HepG2 (cell line): ENCODE measurements around the gene SF3B6. TPM values are rescaled to one million over a fixed set of nuclear protein-coding genes. Genes with fewer than 3 reads are reported as not detected.

Experiments used
- ATAC-seq: fragments of 200-7000 bp; cut with Tn5 transposase; 3 replicates; pipeline ENCODE4 v1.9.1; 2020; ENCODE audit warnings: mild to moderate bottlenecking, moderate library complexity
- BruUV-seq: library from RNA; stranded (reverse); fragments of 400-500 nt; replicated peaks from 2 replicates; lab custom pipeline; 2021; lab: Mats Ljungman, UMichigan
- CTCF ChIA-PET: fragments of 300-600 bp; formaldehyde crosslinking; extraction: SDS; loops from one replicate; lab custom pipeline; 2021; ENCODE audit warnings: low total read pairs, inconsistent platforms, low intra/inter-chr PET ratio; lab: Yijun Ruan, JAX
- POLR2A ChIA-PET: fragments of 350-600 bp; sonication (Branson Sonifier 250); formaldehyde crosslinking; loops from one replicate; lab custom pipeline; 2020; ENCODE audit warnings: antibody characterized with exemption, inconsistent platforms; lab: Yijun Ruan, JAX
- DNase-seq: peaks from one replicate; pipeline ENCODE4 v3.0.0-alpha.2; 2015; ENCODE audit warnings: low spot score
- FAIRE-seq: peaks from 3 replicates; lab custom pipeline; 2011; peaks lifted over from hg19 to GRCh38; lab: Jason Lieb, UNC
- H2AFZ ChIP-seq: one replicate; pipeline ENCODE4 v1.6.1; 2011; ENCODE audit warnings: low read length, inconsistent platforms
- H3K27ac ChIP-seq: fragments of 300-600 bp; 3 replicates; pipeline ENCODE4 v1.8.0; 2011; ENCODE audit warnings: mixed run types, mild to moderate bottlenecking, mixed read lengths, low read length, inconsistent platforms; ENCODE audit not compliant: insufficient read depth; ENCODE audit errors: extremely low read length
- H3K27me3 ChIP-seq, 2 experiments: fragments of 200-600 bp in 1 of 2; 2 replicates in 1 of 2; 3 replicates in 1 of 2; pipeline versions ENCODE4 v1.6.0 to v1.8.0; 2011; ENCODE audit warnings: low read length in 2 of 2, mild to moderate bottlenecking in 2 of 2, moderate library complexity in 2 of 2, inconsistent platforms in 1 of 2; ENCODE audit not compliant: insufficient read depth in 2 of 2, control insufficient read depth in 1 of 2
- H3K36me3 ChIP-seq, 2 experiments: fragments of 200-600 bp in 1 of 2; replicated peaks in 1 of 2; 2 replicates in 1 of 2; 3 replicates in 1 of 2; pipeline versions ENCODE4 v1.5.1 to v1.8.0; 2011; ENCODE audit warnings: low read length in 2 of 2, inconsistent platforms in 1 of 2; ENCODE audit not compliant: insufficient read depth in 2 of 2, control insufficient read depth in 1 of 2
- H3K4me1 ChIP-seq: 2 replicates; pipeline ENCODE4 v1.5.1; 2012; ENCODE audit warnings: low read length, inconsistent platforms; ENCODE audit not compliant: insufficient read depth
- H3K4me2 ChIP-seq: 2 replicates; pipeline ENCODE4 v1.6.0; 2011; ENCODE audit warnings: low read depth, low read length, inconsistent platforms
- H3K4me3 ChIP-seq, 3 experiments: fragments of 200-600 bp in 1 of 3; sonication (generic), shearing (Covaris generic) in 1 of 3; replicated peaks in 1 of 3; 2 replicates each; pipeline ENCODE4 v1.5.1; 2011 to 2016; ENCODE audit warnings: low read length in 3 of 3, inconsistent platforms in 2 of 3, low read depth in 2 of 3, mild to moderate bottlenecking in 2 of 3, control low read depth in 1 of 3, mixed read lengths in 1 of 3; ENCODE audit not compliant: insufficient read depth in 1 of 3
- H3K79me2 ChIP-seq: one replicate; pipeline ENCODE4 v1.6.1; 2011; ENCODE audit warnings: low read length, inconsistent platforms; ENCODE audit not compliant: insufficient read depth
- H3K9ac ChIP-seq: 2 replicates; pipeline ENCODE4 v1.6.0; 2011; ENCODE audit warnings: mild to moderate bottlenecking, low read depth, low read length, inconsistent platforms; ENCODE audit not compliant: insufficient read depth
- H3K9me3 ChIP-seq: 2 replicates; pipeline ENCODE4 v1.5.1; 2012; ENCODE audit warnings: mild to moderate bottlenecking, low read length
- H4K20me1 ChIP-seq: 2 replicates; pipeline ENCODE4 v1.6.0; 2011; ENCODE audit warnings: inconsistent platforms, mild to moderate bottlenecking, low read length, moderate library complexity; ENCODE audit not compliant: insufficient read depth
- BCL6 ChIP-seq: IDR thresholded peaks from 2 replicates; pipeline ENCODE4 v1.6.1; 2016; ENCODE audit warnings: missing genetic modification reagents, missing compliant biosample characterization
- DZIP1 ChIP-seq: sonication (generic); formaldehyde crosslinking; IDR thresholded peaks from 2 replicates; pipeline ENCODE4 v1.5.0; 2020; ENCODE audit warnings: mild to moderate bottlenecking, missing genetic modification reagents
- FOXA1 ChIP-seq, 2 experiments: fragments of 450-650 bp in 1 of 2; sonication (generic) in 1 of 2; formaldehyde crosslinking in 1 of 2; IDR thresholded peaks; 2 replicates each; pipeline versions ENCODE4 v1.4.0 to v1.6.1; 2016 to 2020; ENCODE audit warnings: missing genetic modification reagents in 1 of 2
- HNRNPK ChIP-seq: fragments of 200-400 bp; formaldehyde crosslinking; IDR thresholded peaks from 2 replicates; pipeline ENCODE4 v1.6.1; 2018; ENCODE audit warnings: low read length, low read depth, moderate library complexity, mild to moderate bottlenecking; ENCODE audit not compliant: poor library complexity, severe bottlenecking
- IKZF4 ChIP-seq: sonication (generic); formaldehyde crosslinking; IDR thresholded peaks from 2 replicates; pipeline ENCODE4 v1.5.1; 2020; ENCODE audit warnings: borderline replicate concordance, mild to moderate bottlenecking, low read depth, missing genetic modification reagents; ENCODE audit errors: not compliant biosample characterization
- MED8 ChIP-seq: sonication (generic); formaldehyde crosslinking; IDR thresholded peaks from 2 replicates; pipeline ENCODE4 v1.8.1; 2023; ENCODE audit warnings: mild to moderate bottlenecking, missing genetic modification reagents; ENCODE audit not compliant: insufficient replicate concordance
- NFYC ChIP-seq: IDR thresholded peaks from 2 replicates; pipeline ENCODE4 v1.6.1; 2016; ENCODE audit warnings: missing genetic modification reagents, missing compliant biosample characterization
- SMYD3 ChIP-seq: sonication (generic); formaldehyde crosslinking; IDR thresholded peaks from 2 replicates; pipeline ENCODE4 v1.8.1; 2023; ENCODE audit warnings: mild to moderate bottlenecking, missing genetic modification reagents
- SOX5 ChIP-seq: IDR thresholded peaks from 2 replicates; pipeline ENCODE4 v1.6.1; 2016; ENCODE audit warnings: borderline replicate concordance
- TRAFD1 ChIP-seq: sonication (generic); formaldehyde crosslinking; IDR thresholded peaks from 2 replicates; pipeline ENCODE4 v1.5.1; 2020; ENCODE audit warnings: missing genetic modification reagents, mild to moderate bottlenecking, borderline replicate concordance
- ZMYM4 ChIP-seq: sonication (generic); formaldehyde crosslinking; IDR thresholded peaks from 2 replicates; pipeline ENCODE4 v1.8.1; 2023; ENCODE audit warnings: mild to moderate bottlenecking, missing genetic modification reagents
- ZNF333 ChIP-seq: sonication (generic); formaldehyde crosslinking; IDR thresholded peaks from 2 replicates; pipeline ENCODE4 v1.4.0; 2020; ENCODE audit warnings: mild to moderate bottlenecking, missing genetic modification reagents, borderline replicate concordance
- ZNF354B ChIP-seq: sonication (generic); formaldehyde crosslinking; IDR thresholded peaks from 2 replicates; pipeline ENCODE4 v1.8.0; 2022; ENCODE audit warnings: mild to moderate bottlenecking, missing genetic modification reagents
- ZNF629 ChIP-seq: sonication (generic); formaldehyde crosslinking; conservative IDR thresholded peaks from 2 replicates; pipeline ENCODE4 v1.5.0; 2020; ENCODE audit warnings: missing genetic modification reagents
- WGBS: methylation state at CpG from one replicate; pipeline ENCODE4 v1.1.6; 2017; ENCODE audit warnings: low lambda C conversion rate; 5-methylcytosine and 5-hydroxymethylcytosine counted together
- in situ Hi-C: cut with HindIII; loops from 2 replicates; pipeline ENCODE4 v1.10.0; 2017; ENCODE audit warnings: low pct_unique_long_range_greater_than_20kb; ENCODE audit not compliant: extremely low pct_ligation_motif_present
- intact Hi-C: fragments of 100-400 bp; cut with micrococcal nuclease; formaldehyde crosslinking; loops from one replicate; pipeline ENCODE4 v1.10.0; 2022; ENCODE audit not compliant: unreplicated experiment
- polyA plus RNA-seq, 8 experiments: library from polyadenylated mRNA; depleted of rRNA in 3 of 8; stranded (reverse) in 7 of 8; unstranded in 1 of 8; fragments of >200 nt; fragmentation: Illumina TruSeq in 4 of 8; extraction: Trizol in 4 of 8; gene quantifications; 2 replicates each; pipeline versions ENCODE4 v1.2.1 to v1.2.3, GENCODE V29; 2011 to 2016; ENCODE audit warnings: low read depth in 4 of 8, missing spikeins in 1 of 8, mixed read lengths in 1 of 8; ENCODE audit not compliant: insufficient read depth in 1 of 8
- total RNA-seq, 5 experiments: library from RNA; depleted of rRNA; stranded (reverse); fragments of >200 nt; fragmentation: Illumina TruSeq; extraction: Trizol; gene quantifications; 2 replicates each; pipeline ENCODE4 v1.2.3, GENCODE V29; 2016; ENCODE audit warnings: low read depth in 1 of 5

SF3B6 gene
- total and polyA plus RNA-seq, 2 of the 13 experiments (the other 11 are each of a cell fraction or from before 2014, with no cell fraction given): 177 to 182 TPM

- H3K79me2 ChIP-seq: no peaks in the 10 kb centered on the region
- 61% methylated on average over 1 of the region's 1 CpG for WGBS
- TF ChIP-seq HNRNPK (peak; percentile 95), SMYD3 (CRISPR knock-in tag) (no peak)
- H3K4me3 ChIP-seq: no peak overlapping the region
- BruUV-seq: no TSS peak
- no peak overlapping the region for H2AFZ ChIP-seq
- intact Hi-C loops: no loop called here
- H3K4me1 ChIP-seq: peaks cover 30% of the 10 kb centered on the region
- H3K27ac ChIP-seq: no peak overlapping the region
- no peaks in the 10 kb centered on the region for H3K9me3 ChIP-seq
- ChIA-PET POLR2A (no interaction called here), CTCF (interaction anchor here (3.5 kb wide), 1 partner anchor 78 kb away, joined by 71 read pairs; no protein-coding TSS in a partner anchor)
- peaks cover 2 to 9% of the 10 kb centered on the region in 2 experiments; a peak in 2 of 5 replicates for H3K36me3 ChIP-seq
- no peak for FAIRE-seq
- no peak overlapping the region for H3K9ac ChIP-seq
- no peak for ATAC-seq
- in situ Hi-C loops: loop anchor here (10.0 kb wide), 1 partner anchor 79 kb away; no protein-coding TSS in a partner anchor
- no peaks in the 10 kb centered on the region for H4K20me1 ChIP-seq
- no peaks in the 10 kb centered on the region; a peak in 1 of 5 replicates for H3K27me3 ChIP-seq
- DNase-seq: no peak
- H3K4me2 ChIP-seq: no peak overlapping the region
Observed at GRCh38 chr2:24086241-24086640, 10.1 kb upstream of the SF3B6 start.

GRCh38 chr2:24085200-24085489 is 9.0 kb upstream of the SF3B6 start:
- BruUV-seq: no TSS peak
- ATAC-seq (no peak), FAIRE-seq (no peak), DNase-seq (peak; percentile 17)
- Histone ChIP-seq H3K27me3 (no peaks in the 10 kb centered on the region; a peak in 1 of 5 replicates), H2AFZ (peak overlapping the region; percentile 88), H3K9ac (peak overlapping the region; percentile 79), H3K9me3 (no peaks in the 10 kb centered on the region), H3K27ac (peak overlapping the region; percentile 89), H3K36me3 (peaks cover 3 to 9% of the 10 kb centered on the region in 2 experiments; a peak in 3 of 5 replicates), H3K4me1 (peaks cover 30% of the 10 kb centered on the region), H4K20me1 (no peaks in the 10 kb centered on the region), H3K79me2 (no peaks in the 10 kb centered on the region), H3K4me3 (peak overlapping the region; percentile 67 to 84 (median 74)), H3K4me2 (peak overlapping the region; percentile 91)
- CTCF ChIA-PET: interaction anchor here (0.7 to 3.5 kb wide), 4 partner anchors 27 to 158 kb away, joined by 3 to 71 read pairs (median 14); partner anchors contain the start of gene ATAD2B
- WGBS: 3% methylated on average over 11 of the region's 11 CpGs
- intact Hi-C loops: no loop called here
- in situ Hi-C loops: loop anchor here (10.0 kb wide), 1 partner anchor 80 kb away; no protein-coding TSS in a partner anchor
- POLR2A ChIA-PET: interaction anchor here (0.6 to 3.4 kb wide), 17 partner anchors 9 to 159 kb away, joined by 3 to 99 read pairs (median 22); partner anchors contain the start of genes ATAD2B, FAM228B, PFN4 and SF3B6
- peak; percentile 2 for TF ChIP-seq MED8 (CRISPR knock-in tag)
- TF ChIP-seq ZNF629: no peak
- no peak for TF ChIP-seq DZIP1
- TF ChIP-seq BCL6 (CRISPR knock-in tag): no peak
- no peak for TF ChIP-seq NFYC (CRISPR knock-in tag)
- no peak for TF ChIP-seq TRAFD1 (CRISPR knock-in tag)
- no peak for TF ChIP-seq ZNF354B (CRISPR knock-in tag)
- no peak for TF ChIP-seq ZMYM4 (CRISPR knock-in tag)
- TF ChIP-seq FOXA1 (IDR thresholded peaks at IDR 0.05): no peak
- peak; percentile 45 for TF ChIP-seq FOXA1 (CRISPR knock-in tag; IDR thresholded peaks at IDR 0.05)
- TF ChIP-seq SOX5 (CRISPR knock-in tag): no peak
- 0 out of 2 replicates have a peak, but pooled peaks have one; percentile 19 for TF ChIP-seq ZNF333 (CRISPR knock-in tag)
- TF ChIP-seq IKZF4 (CRISPR knock-in tag): no peak
